T-helper 1 cell (primary cell): ENCODE results near the gene FAM181A.
A peak's percentile ranks its signal among the peaks of the same experiment; 100 is the strongest.

ENCODE experiments used
- DNase-seq, 5 donors: peaks; one replicate each; pipeline ENCODE4 v3.0.0-alpha.2; 2012 to 2020

FAM181A gene

DNA sequence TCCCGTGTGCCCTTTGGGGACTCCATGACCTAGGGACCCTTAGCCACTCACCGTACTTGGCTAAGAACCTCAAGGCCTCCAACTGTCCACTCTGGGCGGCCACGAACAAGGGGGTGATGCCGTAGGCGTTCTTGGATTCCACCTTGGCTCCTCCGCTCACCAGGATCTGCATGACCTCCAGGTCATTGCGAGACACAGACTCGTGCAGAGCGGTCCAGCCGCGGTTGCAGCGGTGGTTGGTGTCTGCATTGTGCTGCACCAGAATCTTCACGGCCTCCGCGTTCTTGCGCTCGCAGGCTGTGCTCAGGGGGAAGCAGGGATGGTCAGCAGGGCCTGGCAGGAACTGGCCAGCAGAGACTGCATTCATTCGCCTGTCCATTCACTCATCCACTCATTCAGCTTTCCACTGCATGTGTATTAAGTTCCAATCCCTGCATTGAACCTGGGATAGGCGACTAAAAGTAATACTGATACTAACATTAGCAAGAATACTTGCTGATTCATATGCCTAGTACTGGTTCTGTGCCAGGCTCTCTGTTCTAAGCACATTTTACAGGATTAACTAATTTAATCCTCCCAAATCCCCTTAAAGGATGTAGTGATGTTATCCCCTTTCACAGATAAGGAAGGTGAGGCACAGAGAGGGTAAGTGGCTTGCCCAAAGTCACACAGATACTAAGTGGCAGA is 23.9 kb downstream of the FAM181A start:
- no peak for DNase-seq

DNA sequence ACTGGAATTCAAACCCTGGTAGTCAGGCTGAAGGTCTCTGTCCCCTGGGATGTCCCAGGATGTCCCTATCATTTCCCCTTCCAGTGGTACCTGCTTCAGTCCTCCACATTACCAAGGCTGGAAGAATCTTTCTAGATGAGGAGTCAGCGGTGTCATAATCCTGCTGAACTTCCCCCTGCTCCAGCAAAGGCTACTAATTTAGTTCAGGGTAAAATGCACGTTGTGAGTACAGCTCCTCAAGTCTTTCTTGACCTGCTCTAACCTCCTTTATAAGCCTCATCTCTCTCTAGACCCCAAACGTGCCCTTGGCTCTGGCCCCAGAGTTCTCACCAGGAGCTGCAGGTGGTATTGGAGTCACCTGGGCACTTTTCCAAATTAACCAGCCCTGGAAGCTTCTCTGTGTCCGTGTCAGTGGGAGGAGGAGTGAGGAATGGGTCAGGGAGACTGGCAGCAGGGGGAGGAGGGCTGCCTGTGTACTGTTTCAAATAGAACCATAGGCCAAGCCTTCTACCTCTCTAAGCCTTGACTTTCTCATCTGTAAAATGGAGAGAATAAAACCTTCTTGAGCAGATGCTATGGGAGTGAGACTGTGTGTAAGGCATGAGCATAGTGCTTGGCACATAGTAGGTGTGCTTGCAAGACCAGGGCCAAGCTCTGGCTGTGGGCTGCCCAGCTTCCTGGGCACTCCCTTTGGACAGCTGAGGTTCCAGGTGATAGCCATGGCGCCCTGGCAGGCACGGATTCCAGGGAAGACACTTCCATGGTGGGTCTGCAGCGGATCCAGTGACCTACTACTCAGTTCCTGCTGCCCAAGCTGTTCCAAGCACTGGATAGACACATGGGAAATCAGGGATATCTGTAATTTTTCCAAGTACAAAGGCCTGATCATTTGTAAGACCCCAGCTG is 24.7 kb downstream of the FAM181A start:
- no peak for DNase-seq

DNA sequence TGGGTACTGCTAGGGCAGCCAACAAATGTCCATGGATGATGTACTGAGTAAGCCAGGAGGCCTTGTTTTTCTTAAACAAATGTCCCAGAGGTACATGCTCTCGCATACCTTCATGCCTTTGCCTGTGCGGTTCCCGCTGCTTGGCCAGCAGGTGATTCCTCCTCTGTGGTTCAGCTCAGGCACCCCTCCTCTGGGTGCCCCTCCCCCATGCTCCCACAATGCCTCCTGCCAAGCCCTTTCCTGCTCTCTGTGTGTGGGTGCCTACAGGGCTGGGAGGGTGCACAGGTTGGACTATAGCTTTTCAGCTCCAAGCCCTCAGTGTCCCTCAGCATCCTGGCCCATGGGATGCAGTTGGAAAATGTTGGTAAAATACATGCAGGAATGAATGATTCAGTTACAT is 25.7 kb downstream of the FAM181A start:
- DNase-seq: no peak

DNA sequence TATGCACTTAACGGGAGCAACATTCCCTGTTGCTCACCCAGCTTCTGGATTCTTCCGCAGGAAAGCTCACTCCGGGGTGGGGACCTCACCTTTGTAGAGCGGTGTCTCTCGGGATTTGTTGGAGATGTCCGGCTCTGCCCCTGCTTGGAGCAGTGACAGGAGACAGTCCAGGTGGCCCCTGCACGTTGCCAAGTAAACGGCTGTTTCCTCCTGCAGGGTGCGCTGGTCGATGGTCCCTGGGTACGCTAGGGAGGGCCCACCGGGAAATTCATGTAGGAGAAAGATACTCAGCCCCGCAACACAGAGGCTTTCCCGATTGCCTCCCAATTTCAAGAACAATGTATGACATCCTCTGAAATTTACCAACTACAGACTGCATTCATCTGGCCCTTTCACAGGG is 26.1 kb downstream of the FAM181A start:
- no peak for DNase-seq

DNA sequence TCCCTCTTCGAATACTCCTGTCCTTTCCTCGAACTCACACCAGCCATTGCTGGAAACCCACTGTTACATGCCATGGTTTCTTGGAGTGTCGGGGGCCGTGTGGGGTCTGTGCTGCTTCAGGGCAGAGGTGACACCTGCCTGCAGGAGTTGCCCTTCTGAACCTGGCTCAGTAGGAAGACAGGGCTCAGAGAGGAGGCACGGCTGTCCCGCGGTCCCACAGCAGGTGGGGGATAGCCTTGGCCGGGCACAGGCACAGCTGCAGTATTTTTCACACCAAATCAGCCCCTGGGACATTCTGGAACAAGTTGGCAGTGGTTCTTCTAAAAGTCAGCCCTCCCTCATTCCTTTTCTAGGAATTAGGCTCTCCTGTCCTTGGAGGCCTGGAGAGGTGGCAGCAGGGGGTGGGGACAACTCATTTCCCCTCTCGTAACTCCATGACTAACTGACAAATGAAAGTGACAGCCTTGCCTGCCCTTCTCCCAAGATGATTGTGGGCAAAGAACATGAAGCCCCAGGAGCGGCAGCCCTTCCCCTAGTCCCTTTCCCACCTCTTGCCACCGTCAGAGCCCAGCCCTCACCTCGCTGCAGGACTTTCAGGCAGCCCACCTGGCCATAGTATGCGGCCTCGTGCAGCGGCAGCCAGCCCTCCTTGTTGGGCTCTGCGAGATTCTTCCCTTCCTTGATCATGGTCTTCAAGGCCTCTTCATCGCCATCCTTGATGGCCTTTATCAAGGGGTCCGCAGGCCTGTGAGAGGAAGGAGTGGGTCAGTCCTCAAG is 26.8 kb downstream of the FAM181A start:
- DNase-seq: no peak

DNA sequence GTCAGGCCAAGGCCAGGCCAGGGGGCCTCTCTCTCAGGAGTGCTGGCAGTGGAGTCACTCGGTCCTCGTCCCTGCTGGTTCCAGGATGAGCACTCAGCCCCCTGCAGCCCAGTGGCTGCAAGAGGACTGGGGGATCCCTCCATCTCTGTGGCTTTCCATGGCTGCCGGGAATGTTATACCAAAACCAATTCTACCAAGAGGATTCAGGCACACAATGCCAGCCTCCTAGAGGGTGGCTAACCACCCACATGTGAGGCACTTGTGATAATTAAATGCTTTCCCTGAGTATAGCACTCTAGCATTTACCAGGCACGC is 27.3 kb downstream of the FAM181A start:
- DNase-seq: no peak

DNA sequence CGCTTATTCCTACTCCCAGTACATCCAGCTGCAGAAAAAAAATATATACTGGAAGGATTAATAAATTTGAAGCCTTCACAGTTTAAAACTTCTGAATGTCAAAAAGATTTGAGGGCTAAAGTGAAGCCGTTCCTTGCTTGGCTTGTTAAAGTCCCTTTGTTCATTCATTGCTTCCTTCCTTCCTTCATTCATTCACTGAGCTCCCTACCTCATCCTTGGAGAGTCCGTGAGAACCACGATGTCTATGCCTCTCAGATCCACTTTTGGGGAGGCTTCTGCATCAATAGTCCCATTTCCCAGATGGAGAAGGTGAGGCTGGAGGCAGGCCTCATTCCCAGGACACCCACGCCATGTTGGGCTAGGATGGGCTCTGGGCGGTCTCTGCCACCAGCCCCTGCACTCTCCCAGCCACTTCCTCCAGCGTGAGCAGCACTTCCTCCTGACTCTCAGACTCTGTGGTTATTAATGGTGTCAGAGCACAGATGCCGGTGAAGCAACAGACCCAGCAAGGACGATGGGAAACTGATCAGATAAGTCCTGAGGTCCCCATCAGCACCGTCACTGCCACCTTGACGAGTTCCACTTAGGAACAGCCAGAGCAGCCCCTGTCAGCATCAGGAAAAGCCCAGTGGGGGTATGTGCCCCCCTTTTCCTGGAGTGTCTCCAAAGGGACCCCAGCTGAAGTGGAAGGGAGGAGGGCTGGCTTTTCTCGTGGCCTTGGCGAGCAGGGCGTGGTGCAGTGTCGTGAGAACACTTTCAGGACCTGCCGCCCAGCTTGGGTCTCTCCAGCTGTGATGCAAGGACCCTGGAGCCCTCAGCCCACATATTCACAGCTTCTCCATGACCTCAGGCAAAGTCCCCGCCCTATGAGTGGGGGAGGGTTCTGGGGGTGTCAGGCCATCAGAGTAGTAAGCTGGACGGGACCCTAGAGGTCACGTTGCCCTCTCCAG is 28.0 kb downstream of the FAM181A start:
- DNase-seq: peak in 4 of 5 donors; percentile 30 to 86 (median 33)

DNA sequence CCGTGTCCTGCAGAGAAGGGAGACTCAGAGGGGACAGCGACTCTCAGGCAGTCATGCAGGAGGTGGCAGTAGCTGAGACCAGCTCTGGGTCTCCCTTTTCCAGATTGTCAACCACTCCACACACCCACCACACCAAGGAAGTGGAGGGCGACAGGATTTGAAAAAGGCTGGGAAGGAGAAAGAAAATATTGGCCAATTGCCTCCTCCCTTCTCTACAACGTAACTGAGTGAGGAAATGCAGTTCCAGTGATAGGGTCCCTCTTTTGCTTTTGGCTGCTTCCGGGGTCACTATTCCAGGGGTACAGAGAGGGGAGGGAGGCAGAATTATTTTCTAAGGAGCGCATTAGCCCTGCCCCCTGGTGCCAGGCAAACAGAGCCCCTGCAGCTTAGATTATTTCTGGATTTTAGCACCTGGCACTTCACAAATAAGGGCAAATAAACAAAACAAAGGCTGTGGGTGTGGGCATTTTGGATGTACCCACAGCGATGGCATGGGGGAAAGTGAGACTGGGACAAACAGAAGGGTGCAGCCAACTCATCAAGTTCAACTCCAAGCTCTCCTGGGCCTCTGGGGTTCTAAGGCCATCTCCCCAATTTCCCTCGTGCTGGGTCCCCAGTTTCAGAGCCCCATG is 28.8 kb downstream of the FAM181A start:
- no peak for DNase-seq

DNA sequence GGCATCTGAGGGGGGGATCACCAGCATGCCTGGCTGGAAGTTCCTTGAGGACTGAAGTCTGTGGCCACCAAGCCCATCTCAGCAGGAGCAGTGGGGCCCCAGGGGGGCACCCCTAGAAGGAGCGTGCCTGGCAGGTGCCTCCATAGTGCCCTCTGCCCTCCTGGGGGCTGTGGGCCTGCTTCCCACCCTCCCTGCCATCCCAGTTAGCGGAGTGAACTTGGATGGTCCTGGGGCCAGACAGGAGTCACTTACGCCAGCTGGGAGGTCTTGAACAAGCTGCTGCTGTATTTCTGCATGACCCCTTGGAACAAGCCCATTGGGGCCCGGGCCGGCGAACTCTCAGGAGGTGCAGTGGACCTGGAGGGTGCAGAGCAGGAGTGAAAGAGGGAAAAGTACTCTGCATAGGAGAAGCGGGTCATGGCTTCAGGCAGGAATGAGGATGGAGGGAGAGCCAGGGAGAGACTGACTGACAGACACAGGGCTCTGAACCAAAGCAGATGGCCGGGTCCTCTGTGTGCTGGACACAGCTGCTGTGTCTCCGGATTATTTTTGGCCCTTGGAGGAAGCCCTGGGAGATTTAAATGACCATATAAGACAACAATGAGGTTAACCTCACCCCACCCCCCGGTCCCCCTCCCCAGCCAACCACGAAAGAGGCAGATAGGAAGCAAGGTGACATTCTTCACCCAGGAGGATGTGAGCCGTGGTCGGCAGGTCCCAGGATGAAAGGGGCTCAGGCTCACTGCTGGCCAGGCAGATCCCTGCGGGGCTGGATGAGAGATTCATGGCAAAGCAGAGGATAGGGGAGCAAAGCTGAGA is 29.6 kb downstream of the FAM181A start:
- DNase-seq: peak in 1 of 5 donors; percentile 51

DNA sequence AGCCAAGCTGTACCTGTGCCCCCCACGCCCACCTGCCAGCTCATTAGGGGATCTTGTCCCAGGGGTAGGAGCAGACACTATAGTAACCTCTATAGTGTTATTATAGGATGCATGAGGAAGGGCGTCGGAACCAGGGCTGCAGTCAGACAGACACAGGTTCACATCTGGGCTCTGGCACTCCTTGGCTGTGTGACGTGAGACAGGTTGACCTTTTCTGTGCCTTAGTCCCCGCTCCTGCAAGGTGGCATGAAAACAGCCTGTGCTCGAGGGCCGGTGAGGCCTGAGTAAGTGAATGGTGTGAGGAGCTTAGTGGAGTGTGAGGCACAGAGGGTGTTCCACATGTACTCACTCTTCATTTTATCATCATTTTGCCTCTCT is 30.2 kb downstream of the FAM181A start:
- DNase-seq: no peak

DNA sequence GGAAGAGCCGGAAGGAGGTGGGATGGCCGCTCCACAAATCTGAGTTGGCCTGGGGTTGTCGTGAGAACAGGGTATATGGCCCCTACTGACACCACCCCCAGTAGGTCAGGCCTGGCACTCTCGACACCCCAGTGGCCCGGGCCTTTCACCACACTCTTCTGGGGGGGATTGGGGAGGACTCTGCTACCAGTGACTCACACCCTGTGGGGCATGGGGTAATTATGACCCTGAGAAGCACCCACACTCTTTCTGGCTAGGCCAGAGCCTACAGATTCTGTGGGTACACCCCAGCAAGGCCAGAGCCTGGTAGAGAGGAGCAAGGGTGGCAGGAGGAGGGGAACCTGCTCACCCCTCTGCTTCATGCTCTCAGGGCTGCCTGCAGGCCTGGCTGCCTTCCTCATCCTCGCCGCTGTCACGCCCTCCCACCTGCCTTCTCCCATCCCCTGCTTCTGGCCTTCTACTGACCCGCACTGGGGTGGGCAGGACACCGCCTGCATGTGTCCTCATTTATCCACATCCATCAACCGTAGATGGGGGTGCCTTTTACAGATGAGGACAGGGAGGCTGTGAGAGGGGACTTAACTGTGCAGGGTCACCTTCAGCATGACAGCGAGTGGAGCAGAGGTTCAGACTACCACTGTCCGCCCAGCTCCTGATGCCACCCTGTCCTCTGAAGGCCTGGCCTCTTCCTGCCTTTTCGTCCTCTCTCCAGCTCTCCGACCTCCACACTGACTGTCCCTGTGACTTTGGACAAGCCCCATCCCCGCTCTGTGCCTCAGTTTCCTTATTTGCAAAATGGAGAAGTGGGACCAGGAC is 30.8 kb downstream of the FAM181A start:
- no peak for DNase-seq

DNA sequence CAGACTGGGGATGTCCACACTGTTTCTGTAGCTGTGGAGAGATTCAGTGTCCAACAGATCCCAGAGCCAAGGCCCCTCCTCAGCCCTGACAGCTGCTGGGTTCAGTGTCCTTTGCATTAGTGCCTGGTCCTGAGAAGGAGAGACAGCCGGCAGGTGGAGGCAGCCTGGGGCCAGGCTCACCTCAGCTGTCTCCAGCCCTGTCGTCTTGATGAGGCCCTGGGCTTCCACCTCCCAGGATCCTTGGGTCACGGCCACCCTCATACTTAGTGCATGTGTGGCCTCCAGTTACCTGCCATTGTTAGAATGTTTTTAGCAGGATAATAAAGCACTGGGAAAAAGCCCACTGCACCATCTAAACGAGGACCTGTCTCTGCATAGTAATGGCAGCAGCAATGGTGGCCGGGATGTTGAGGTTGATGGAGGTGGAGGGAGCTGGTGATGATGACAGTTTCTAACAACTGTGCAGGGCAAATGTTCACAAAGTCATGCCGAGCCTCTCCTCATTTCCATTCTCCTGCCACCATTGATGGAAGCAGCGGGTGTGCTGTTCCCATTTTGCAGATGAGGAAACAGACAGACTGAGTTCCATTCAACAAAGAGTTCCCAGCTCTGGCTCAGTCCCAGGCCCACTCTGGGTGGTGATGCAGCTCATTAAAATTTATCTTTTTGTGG is 31.6 kb downstream of the FAM181A start:
- no peak for DNase-seq

DNA sequence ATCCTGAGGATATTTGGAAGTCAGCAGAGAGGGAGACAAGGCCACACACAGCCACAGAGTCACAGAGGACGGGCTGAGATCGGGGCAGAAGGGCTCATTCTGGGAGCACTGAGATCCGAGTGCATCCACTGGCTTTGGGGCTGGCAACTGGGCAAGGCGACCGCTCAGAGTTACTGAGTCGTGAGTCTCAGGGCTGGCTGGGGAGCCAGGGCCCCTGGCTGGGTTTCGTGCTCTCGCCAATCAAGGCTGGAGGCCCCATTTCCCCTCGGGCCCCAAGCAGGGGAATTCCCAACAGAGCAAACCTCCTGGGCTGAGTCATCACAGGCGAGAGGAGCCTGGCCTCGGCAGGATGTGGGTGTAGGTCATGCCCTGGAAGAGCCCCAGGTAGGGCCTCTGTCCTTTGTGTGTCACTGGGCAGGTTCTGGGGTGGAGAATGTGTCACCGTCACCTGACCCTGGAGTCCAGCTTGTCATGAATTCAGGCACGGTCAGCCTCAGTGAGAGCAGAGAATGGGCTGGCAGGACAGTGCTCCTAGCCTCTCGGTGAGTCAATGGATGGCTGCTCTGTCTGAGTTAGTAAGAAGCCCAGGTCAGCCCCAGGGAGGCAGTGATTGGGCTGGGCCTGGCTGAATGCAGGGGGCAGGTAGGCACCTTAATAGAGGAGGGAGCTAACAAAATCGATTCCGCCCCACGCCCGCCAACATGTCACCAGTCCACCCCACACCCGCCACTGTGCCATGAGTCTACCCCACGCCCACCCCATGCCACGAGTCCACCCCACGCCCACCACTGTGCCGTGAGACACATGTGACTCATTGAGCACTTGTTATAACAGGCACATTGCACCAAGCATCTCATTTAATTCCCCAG is 32.3 kb downstream of the FAM181A start:
- DNase-seq: peak; percentile 82 to 98 (median 87)

DNA sequence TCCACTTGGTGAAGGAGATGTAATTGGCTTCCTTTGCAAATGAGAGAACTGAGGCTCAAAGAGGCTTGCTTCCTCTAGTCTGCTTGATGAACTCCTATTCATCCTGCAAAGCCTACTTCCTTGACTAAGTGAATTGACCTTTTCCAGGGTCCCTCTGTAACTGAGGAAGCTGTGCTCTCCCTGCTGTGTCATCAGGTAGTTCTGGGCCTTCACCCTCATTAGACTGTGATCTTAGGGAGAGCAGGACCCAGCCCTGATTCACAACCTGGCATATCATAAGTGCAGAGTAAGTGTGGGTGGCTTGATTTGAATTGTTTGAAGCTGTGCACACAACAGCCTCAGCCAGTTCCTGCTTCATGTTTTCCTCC is 32.9 kb downstream of the FAM181A start:
- peak in 1 of 5 donors; percentile 65 for DNase-seq

DNA sequence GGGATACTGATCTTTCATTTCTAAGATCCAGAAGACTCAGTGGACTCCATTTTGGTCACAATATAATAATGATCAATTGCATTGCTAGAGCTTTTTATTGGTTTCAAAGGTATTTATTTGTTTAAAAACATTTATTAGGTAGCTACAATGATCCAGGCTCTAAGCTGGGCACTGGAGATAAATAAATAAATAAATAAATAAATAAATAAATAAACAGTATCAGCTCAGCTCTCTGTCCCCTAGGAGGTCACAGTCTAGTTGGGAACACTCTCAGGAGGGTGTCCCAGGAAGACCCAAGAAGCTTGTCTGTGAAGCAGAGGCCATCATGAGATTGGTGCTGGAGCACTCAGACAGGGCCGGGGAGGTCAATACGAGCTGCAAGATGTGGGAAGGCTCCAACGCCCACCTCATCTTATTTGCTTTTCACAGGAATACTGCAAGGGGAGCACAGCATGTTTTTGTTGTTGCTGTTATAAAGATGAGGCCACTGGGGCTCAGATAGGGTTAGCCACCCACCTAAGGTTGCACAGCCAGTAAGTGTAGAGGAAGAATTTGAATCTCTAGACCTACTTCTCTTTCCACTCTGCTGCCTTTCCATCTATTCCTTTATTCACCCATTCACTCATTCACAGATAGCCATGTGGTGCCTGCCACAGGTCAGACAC is 33.8 kb downstream of the FAM181A start:
- DNase-seq: no peak

DNA sequence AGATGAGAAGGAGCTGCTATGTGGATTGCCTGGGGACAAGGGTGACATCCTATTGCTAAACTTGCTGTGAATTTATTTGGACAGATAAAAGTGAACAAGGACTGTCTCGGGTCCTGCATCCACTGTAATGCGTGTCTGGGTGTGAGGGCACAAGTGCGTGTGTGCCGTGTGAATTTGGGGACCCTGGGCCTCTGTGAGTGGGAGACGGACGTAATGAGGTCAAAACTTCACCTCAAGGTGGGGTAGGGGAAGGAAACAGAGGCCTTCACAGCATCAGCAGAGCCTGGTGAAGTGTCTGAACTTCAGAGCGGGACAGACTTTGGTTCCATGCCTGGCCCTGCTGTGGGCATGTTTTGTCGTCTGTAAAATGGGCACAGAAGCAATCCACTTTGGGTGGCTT is 34.5 kb downstream of the FAM181A start:
- no peak for DNase-seq

DNA sequence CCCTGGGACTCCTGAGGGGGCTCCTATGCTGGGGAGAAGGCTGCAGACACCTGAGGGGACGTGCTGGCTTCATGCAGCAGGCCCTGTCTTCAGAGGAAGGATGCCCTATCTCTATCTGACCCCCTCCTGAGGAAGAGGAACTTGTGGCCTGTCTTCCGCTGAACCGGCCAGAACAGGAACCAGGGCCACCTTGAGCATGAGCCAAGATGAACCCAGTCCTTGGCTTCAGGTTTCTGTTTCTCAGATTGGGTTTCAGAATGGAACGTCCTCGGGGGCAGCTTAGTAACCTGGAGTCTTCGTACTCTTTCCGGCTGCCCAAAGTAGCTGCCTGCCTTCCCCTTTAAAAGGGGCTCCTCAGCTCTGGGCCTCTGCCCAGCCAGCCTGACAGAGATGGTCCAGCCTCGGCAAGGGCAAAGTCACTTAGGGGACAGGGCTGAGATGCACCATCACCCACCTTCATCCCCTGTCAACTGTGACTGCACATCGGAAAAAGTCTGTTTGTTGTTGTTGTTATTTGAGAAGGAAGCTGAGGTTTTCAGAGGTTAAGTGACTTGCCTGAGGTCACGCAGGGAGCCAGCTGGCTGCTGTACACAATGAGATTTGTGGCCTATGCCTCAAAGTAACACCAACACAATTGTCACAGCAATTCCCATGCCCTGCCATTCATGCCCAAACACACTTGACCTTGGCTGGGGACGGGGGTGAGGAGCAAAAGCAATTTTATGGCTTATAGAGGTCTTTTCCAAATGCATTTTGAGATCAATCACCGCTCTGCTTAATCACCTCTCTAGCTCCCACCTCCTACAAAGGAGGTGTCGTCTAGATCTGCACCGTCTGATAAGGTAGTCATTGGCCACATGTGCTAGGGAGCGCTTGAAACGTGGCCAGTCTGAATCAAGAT is 35.8 kb downstream of the FAM181A start:
- peak in 3 of 5 donors; percentile 39 to 93 (median 49) for DNase-seq
